Activated CD4-positive, CD25-positive, alpha-beta regulatory T cell (primary cell): ENCODE data around the gene ZNF814.
"Not testable (repeated sequence)": the region's sequence is repeated elsewhere in the genome, so short reads cannot be mapped to it uniquely, and the experiment has no call there.

ENCODE experiments used
- DNase-seq, 4 experiments: peaks; one replicate each; lab custom pipeline; 2025; lab: John Stamatoyannopoulos, UW

The ZNF814 gene

GRCh38 chr19:57816652-57817051 lies 72.2 kb downstream of the ZNF814 start:
- DNase-seq = no peak

DNA sequence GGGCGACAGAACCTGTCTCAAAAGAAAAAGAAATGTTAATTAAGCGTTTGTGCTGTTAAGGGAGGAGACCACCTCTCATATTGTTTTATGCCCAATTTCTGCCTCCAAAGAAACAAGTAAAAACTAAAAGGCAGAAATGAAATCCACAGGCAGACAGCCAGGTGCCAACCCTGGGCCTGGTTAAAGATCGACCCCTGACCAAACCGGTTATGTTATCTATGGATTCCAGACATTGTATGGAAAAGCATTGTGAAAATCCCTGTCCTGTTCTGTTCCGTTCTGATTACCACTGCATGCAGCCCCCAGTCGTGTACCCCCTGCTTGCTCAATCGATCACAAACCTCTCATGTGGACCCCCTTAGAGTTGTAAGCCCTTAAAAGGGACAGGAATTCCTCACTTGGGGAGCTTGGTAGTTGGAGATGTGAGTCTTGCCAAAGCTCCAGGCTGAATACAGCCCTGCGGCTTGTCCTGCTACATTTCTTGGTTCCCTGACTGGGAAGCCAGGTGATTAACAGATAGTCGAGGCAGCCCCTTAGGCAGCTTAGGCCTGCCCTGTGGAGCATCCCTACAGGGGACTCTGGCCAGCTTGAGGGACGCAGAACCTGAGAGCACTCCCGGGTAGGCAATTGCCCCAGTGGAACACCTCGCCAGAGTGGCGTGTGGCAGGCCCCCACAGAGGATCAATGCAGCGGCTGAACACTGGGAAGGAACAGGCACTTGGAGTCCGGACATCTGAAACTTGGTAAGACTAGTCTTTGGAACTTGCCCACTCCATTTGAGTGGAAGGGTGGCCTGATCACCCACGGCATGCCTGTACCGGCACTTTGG lies 73.4 kb downstream of the ZNF814 start:
- no peak for DNase-seq

DNA sequence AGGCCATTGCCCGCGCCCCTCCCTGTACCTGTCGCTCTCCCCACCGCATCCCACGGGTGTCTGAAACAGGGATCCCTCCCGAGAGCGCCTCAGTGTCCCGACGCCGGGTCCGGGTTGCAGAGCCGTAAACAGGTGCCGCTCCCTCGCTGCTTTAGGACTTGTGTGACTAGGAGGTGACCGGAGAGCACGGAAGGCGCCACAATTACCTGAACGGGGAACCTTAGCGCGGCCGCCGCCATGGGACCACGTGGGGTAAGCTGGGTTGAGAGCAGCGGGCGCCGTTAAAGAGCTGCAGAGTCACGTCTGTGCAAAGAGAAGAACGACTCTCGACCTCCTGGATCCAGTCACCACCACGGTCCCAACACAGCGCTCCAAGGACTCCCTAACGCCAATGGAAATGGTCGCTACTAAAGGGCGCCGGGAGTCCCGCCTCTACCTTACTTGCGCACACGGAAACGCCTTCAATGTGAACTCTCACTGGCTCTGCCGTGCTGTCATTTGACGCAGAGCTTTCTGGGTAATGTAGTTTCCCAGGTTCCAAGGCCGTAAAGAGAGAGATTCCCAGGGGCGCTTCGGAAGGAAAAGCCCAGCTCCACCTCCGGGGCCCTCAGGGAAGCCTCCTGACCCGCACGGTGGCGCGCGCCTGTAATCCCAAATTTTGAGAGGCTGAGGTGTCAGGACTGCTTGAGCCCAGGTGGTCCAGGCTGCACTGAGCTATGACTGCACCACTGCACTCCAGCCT lies 74.2 kb downstream of the ZNF814 start, which contains the start of gene ZNF552:
Gene ZNF552 (minus strand): TSS at position 409 of the 742 bp plus-strand sequence. CDS start 170 bp downstream, at position 239.
- peak; percentile 37 to 52 (median 45) for DNase-seq

DNA sequence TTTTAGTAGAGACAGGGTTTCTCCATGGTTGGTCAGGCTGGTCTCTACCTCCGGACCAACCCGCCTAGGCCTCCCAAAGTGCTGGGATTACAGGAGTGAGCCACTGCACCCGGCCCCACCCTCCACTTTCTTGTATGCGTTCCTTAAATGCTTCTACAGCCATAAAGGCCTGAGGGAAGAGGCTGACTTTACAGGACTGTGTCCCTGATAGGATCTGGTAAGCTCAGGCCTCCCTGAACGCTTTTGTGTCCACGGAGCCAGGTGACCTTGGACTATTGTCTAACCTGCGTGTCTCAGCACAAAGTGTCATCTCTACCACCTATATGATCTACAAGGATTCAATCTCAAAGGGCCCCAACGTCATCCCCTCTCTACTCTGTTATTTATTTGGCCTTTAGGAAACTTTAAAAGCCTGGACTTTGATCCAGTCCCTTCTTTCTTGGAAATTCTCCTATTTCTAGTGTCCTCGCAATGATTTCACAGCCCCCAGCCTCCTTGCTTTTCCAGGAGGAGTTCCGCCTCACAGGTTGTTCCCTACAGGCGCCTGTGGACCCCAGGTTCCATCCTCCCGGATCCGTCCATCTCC lies 74.8 kb downstream of the ZNF814 start:
- DNase-seq = no peak

GRCh38 chr19:57812975-57813820 lies 75.6 kb downstream of the ZNF814 start:
- DNase-seq = not testable (repeated sequence)

DNA sequence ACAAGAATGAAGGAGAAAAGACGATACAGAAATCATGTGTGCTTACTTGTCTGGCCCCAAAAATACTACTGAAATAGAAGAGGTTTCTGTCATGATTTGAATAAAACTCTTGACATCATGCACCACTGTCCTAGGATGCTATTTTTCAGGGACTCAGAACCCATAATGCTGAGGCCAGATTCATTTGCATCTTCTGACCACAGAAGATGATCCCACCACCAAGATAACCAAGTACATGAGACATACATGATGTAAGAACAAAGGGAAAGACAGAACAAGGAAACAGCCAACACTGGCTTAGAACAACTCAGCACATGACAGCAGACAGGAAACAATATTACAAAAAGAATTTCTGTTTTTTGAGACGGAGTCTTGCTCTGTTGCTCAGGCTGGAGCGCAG lies 76.6 kb downstream of the ZNF814 start:
- DNase-seq = no peak

GRCh38 chr19:57810410-57811295 lies 78.2 kb downstream of the ZNF814 start:
- not testable (repeated sequence) for DNase-seq

GRCh38 chr19:57807541-57807940 lies 81.3 kb downstream of the ZNF814 start:
- DNase-seq = no peak

GRCh38 chr19:57803594-57804325 lies 85.1 kb downstream of the ZNF814 start:
- no peak for DNase-seq

GRCh38 chr19:57803265-57803593 lies 85.6 kb downstream of the ZNF814 start:
- no peak for DNase-seq

DNA sequence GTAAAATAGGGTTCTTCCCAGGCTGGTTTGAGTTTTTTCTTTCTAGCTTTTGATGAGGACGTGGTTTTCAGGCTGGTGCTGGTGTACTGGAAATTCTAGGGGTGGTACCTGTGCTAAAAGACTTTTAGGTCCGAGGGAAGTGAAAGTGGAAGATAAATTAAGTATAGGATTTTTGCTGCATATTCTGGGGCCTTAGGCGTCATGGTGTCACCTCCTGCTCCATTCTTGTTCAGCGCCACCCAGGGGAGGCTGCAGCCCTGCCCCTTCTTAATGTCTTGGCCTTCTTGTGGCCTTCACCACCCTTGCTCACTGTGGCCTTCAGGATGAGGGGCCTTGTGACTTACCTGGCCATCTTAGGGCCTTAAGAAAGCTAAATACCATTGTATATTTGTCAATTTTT lies 86.6 kb downstream of the ZNF814 start:
- no peak for DNase-seq

- DNase-seq = no peak
Measured at GRCh38 chr19:57800696-57801095, 88.1 kb downstream of the ZNF814 start.
